Prostate gland (tissue), 2 donors: ENCODE data around the gene EEF1AKMT4. TPM values are rescaled to one million over a fixed set of nuclear protein-coding genes. Genes with fewer than 3 reads are reported as not detected.

Source experiments
- DNase-seq: peaks from one replicate; pipeline ENCODE4 v3.0.0-alpha.2; 2019; ENCODE audit warnings: low spot score
- H3K27ac ChIP-seq, 2 donors: fragments of 200-600 bp; sonication (generic); 2 replicates each; pipeline ENCODE4 v1.5.1; 2017 to 2019
- H3K27me3 ChIP-seq: fragments of 200-600 bp; sonication (generic); replicated peaks from 2 replicates; pipeline ENCODE4 v1.5.1; 2019; ENCODE audit not compliant: insufficient read depth
- H3K36me3 ChIP-seq, 2 donors: fragments of 200-600 bp; sonication (generic); 1 replicate in 1 of 2; 2 replicates in 1 of 2; pipeline versions ENCODE4 v1.5.1 to v1.8.1; 2017 to 2019
- H3K4me1 ChIP-seq: fragments of 200-600 bp; sonication (generic); replicated peaks from 2 replicates; pipeline ENCODE4 v1.5.1; 2019
- H3K4me3 ChIP-seq, 2 donors: fragments of 200-600 bp; sonication (generic); 2 replicates each; pipeline ENCODE4 v1.5.1; 2017 to 2019
- H3K9me3 ChIP-seq: fragments of 200-600 bp; sonication (generic); 2 replicates; pipeline ENCODE4 v1.5.1; 2017
- CTCF ChIP-seq, 4 experiments: fragments of 200-600 bp in 2 of 4; fragments of 450-650 bp in 2 of 4; sonication (generic) in 2 of 4; IDR thresholded peaks; 1 replicate in 3 of 4; 2 replicates in 1 of 4; pipeline ENCODE4 v1.5.1; 2016 to 2019; ENCODE audit warnings: antibody characterized with exemption in 4 of 4, mild to moderate bottlenecking in 2 of 4, moderate library complexity in 2 of 4
- POLR2A ChIP-seq: fragments of 450-650 bp; IDR thresholded peaks from one replicate; pipeline ENCODE4 v1.6.1; 2016; ENCODE audit warnings: antibody characterized with exemption, mild to moderate bottlenecking
- POLR2AphosphoS5 ChIP-seq: sonication (generic); formaldehyde crosslinking; IDR thresholded peaks from one replicate; pipeline ENCODE4 v1.6.1; 2017; ENCODE audit warnings: antibody characterized with exemption
- WGBS: methylation state at CpG from one replicate; pipeline ENCODE4 v1.1.5; 2018; 5-methylcytosine and 5-hydroxymethylcytosine counted together
- intact Hi-C: fragments of 100-400 bp; cut with DNase I; formaldehyde crosslinking; loops from one replicate; pipeline ENCODE4 v1.14.2; 2022
- total RNA-seq, 2 donors: library from RNA; depleted of rRNA; stranded (reverse); fragments of >200 nt; gene quantifications; one replicate each; pipeline ENCODE4 v1.1.0, GENCODE V29; 2016

The EEF1AKMT4 gene
- total RNA-seq, 2 donors from 2014 or later = 6.1 TPM

- Histone ChIP-seq H3K4me3 (peak overlapping the region; percentile 81 to 97), H3K36me3 (no peaks in the 10 kb centered on the region), H3K27ac (peak overlapping the region; percentile 20 to 77), H3K9me3 (no peaks in the 10 kb centered on the region), H3K4me1 (no peaks in the 10 kb centered on the region), H3K27me3 (no peaks in the 10 kb centered on the region)
- intact Hi-C loops = loop anchor here (10.0 kb wide), 1 partner anchor 235 kb away; the partner anchor contains the start of gene ABCC5
- 14% methylated on average over 20 of the region's 20 CpGs for WGBS
- DNase-seq = peak; percentile 89
- TF ChIP-seq POLR2AphosphoS5 (peak; percentile 51), POLR2A (no peak), CTCF (IDR thresholded peaks at IDR 0.05) (peak; percentile 82 to 87 (median 85))
These were observed 826 bp downstream of the EEF1AKMT4 start for GRCh38 chr3:184250167-184250828.

GRCh38 chr3:184255291-184256039, 6.0 kb downstream of the EEF1AKMT4 start:
- intact Hi-C loops = loop anchor here (10.0 kb wide), 1 partner anchor 241 kb away; the partner anchor contains the start of gene ABCC5
- H3K4me1 ChIP-seq = no peaks in the 10 kb centered on the region
- DNase-seq = no peak
- no peaks in the 10 kb centered on the region for H3K27me3 ChIP-seq
- WGBS = 92% methylated on average over 3 of the region's 3 CpGs
- no peak overlapping the region for H3K27ac ChIP-seq
- H3K9me3 ChIP-seq = no peaks in the 10 kb centered on the region
- H3K36me3 ChIP-seq = no peaks in the 10 kb centered on the region
- no peak overlapping the region for H3K4me3 ChIP-seq
- TF ChIP-seq CTCF (IDR thresholded peaks at IDR 0.05) = no peak
- no peak for TF ChIP-seq POLR2A
- no peak for TF ChIP-seq POLR2AphosphoS5

- Histone ChIP-seq H3K4me3 (no peak overlapping the region), H3K9me3 (no peaks in the 10 kb centered on the region), H3K27ac (no peak overlapping the region), H3K4me1 (peaks cover 4% of the 10 kb centered on the region), H3K36me3 (no peaks in the 10 kb centered on the region), H3K27me3 (no peaks in the 10 kb centered on the region)
- no peak for DNase-seq
- intact Hi-C loops = loop anchor here (10.0 kb wide), 1 partner anchor 242 kb away; the partner anchor contains the start of gene ABCC5
- WGBS = 92% methylated on average over 23 of the region's 23 CpGs
- TF ChIP-seq POLR2AphosphoS5 (no peak), POLR2A (no peak), CTCF (IDR thresholded peaks at IDR 0.05) (no peak)
These were observed 7.8 kb downstream of the EEF1AKMT4 start for GRCh38 chr3:184257083-184257915.

- no peak overlapping the region for H3K27ac ChIP-seq
- DNase-seq = no peak
- intact Hi-C loops = loop anchor here (10.0 kb wide), 1 partner anchor 244 kb away; the partner anchor contains the start of gene ABCC5
- no peaks in the 10 kb centered on the region for H3K9me3 ChIP-seq
- WGBS = 88% methylated on average over 5 of the region's 5 CpGs
- no peaks in the 10 kb centered on the region for H3K36me3 ChIP-seq
- no peak overlapping the region for H3K4me3 ChIP-seq
- peaks cover 4% of the 10 kb centered on the region for H3K4me1 ChIP-seq
- TF ChIP-seq POLR2A (no peak), CTCF (IDR thresholded peaks at IDR 0.05) (no peak), POLR2AphosphoS5 (no peak)
- H3K27me3 ChIP-seq = peaks cover 4% of the 10 kb centered on the region
These were observed 9.5 kb downstream of the EEF1AKMT4 start for GRCh38 chr3:184258926-184259325.
